AG09309 (cell line): ENCODE results near the gene MLC1.

ENCODE experiments used
- DNase-seq: peaks from one replicate; pipeline ENCODE4 v3.0.0-alpha.2; 2010; ENCODE audit warnings: low read depth
- H3K4me3 ChIP-seq: 2 replicates; pipeline ENCODE4 v1.5.1; 2011; ENCODE audit warnings: mild to moderate bottlenecking, low read depth, low read length, moderate library complexity; ENCODE audit not compliant: control insufficient read depth
- TF ChIP-seq, protein P1 (sequence below): IDR thresholded peaks from 2 replicates; pipeline ENCODE4 v1.5.1; 2011; ENCODE audit warnings: mild to moderate bottlenecking, low read depth, low read length, inconsistent platforms; ENCODE audit not compliant: insufficient read depth, control insufficient read depth; ENCODE audit errors: missing control alignments

The MLC1 gene

GRCh38 chr22:50031189-50032091, 53.8 kb downstream of the MLC1 start:
- TF ChIP-seq, protein P1, sequence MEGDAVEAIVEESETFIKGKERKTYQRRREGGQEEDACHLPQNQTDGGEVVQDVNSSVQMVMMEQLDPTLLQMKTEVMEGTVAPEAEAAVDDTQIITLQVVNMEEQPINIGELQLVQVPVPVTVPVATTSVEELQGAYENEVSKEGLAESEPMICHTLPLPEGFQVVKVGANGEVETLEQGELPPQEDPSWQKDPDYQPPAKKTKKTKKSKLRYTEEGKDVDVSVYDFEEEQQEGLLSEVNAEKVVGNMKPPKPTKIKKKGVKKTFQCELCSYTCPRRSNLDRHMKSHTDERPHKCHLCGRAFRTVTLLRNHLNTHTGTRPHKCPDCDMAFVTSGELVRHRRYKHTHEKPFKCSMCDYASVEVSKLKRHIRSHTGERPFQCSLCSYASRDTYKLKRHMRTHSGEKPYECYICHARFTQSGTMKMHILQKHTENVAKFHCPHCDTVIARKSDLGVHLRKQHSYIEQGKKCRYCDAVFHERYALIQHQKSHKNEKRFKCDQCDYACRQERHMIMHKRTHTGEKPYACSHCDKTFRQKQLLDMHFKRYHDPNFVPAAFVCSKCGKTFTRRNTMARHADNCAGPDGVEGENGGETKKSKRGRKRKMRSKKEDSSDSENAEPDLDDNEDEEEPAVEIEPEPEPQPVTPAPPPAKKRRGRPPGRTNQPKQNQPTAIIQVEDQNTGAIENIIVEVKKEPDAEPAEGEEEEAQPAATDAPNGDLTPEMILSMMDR: no peak
- no peak for DNase-seq
- no peak overlapping the region for H3K4me3 ChIP-seq

GRCh38 chr22:50030297-50031188, 54.7 kb downstream of the MLC1 start:
- H3K4me3 ChIP-seq: no peak overlapping the region
- no peak for DNase-seq
- TF ChIP-seq, protein P1: peak; percentile 89

- TF ChIP-seq, protein P1: no peak
- H3K4me3 ChIP-seq: no peak overlapping the region
- DNase-seq: no peak
Observed at GRCh38 chr22:50027639-50028537, 57.3 kb downstream of the MLC1 start.

- TF ChIP-seq, protein P1: no peak
- H3K4me3 ChIP-seq: no peak overlapping the region
- DNase-seq: no peak
Observed at GRCh38 chr22:50025993-50026392, 59.2 kb downstream of the MLC1 start.

- TF ChIP-seq, protein P1: no peak
- H3K4me3 ChIP-seq: no peak overlapping the region
- DNase-seq: no peak
Observed at GRCh38 chr22:50022171-50022819, 62.9 kb downstream of the MLC1 start.
